Fibroblast of mammary gland (primary cell): ENCODE data around the gene OTUB1.

Source experiments
- DNase-seq: peaks from one replicate; pipeline ENCODE4 v3.0.0-alpha.2; 2010; ENCODE audit warnings: low read depth
- H3K4me3 ChIP-seq: 2 replicates; pipeline ENCODE4 v1.5.1; 2011; ENCODE audit warnings: low read depth, mild to moderate bottlenecking, low read length, moderate library complexity; ENCODE audit not compliant: control insufficient read depth
- TF ChIP-seq, protein P1 (sequence below): conservative IDR thresholded peaks from 2 replicates; pipeline ENCODE4 v1.5.1; 2011; ENCODE audit warnings: low read depth, low read length, inconsistent platforms; ENCODE audit not compliant: control insufficient read depth, insufficient read depth

Gene OTUB1

DNA sequence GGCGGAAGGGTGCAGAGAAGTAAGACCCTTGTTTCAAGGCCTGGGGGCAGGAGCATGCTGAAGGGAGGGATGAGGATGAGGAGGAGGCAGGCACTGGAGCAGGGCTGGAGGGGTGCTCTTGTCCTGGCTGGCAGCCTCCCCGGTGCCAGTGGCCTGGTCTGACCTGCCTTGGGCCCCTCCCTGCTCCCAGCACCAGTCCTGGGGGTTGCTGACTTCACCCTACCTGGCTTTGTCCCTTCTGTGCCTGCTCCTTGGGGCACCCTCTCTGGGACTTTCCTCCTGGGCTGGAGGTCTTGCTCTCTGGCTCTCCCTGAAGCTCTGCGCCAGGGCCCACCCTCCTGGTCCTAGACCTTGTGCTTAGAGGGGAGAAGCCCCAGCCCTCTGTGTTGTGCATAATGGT is 44.8 kb downstream of the OTUB1 start:
- TF ChIP-seq, protein P1, sequence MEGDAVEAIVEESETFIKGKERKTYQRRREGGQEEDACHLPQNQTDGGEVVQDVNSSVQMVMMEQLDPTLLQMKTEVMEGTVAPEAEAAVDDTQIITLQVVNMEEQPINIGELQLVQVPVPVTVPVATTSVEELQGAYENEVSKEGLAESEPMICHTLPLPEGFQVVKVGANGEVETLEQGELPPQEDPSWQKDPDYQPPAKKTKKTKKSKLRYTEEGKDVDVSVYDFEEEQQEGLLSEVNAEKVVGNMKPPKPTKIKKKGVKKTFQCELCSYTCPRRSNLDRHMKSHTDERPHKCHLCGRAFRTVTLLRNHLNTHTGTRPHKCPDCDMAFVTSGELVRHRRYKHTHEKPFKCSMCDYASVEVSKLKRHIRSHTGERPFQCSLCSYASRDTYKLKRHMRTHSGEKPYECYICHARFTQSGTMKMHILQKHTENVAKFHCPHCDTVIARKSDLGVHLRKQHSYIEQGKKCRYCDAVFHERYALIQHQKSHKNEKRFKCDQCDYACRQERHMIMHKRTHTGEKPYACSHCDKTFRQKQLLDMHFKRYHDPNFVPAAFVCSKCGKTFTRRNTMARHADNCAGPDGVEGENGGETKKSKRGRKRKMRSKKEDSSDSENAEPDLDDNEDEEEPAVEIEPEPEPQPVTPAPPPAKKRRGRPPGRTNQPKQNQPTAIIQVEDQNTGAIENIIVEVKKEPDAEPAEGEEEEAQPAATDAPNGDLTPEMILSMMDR = no peak
- DNase-seq = no peak
- no peak overlapping the region for H3K4me3 ChIP-seq

DNA sequence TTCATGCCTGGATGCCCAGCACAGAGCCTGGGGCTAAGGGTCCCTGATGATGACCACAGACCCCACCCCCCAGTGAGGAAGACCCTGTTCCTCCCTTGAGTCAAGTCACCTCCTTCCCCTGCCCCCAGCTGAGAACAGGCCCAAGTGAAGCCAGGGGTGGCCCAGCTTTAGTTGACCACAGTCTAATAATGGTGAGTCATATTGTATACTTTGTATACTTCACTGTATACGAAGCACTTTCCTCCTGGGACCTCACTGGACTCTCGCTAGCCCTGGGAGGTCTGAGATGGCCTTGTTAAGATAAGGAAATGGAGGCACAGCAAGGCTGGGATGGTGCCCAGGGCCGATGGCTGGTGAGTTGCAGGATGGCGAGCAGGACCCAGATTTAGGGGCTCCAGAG is 45.8 kb downstream of the OTUB1 start:
- TF ChIP-seq, protein P1 = no peak
- peak; percentile 32 for DNase-seq

DNA sequence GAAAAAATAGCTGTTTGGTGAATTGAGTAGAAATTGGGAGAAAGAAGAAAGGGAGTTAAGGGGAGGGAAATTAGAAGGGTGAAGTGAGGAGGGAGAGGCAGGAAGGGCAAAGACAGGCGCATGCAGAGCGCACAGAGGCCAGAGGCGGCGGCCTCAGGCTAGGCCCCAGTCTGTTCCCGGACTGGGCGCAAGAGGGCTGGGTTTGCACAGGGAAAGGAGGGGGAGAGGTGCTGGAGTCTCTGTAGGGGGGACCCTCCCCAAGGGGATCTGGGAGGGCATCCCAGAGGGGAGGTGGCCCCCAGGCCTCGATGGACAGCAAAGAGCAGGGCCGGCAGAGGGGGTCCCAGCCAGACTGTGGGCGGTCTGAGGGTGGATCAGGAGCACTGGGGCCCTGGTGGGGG is 48.2 kb downstream of the OTUB1 start:
- DNase-seq = no peak
- no peak overlapping the region for H3K4me3 ChIP-seq
- TF ChIP-seq, protein P1 = no peak

More for the DNA sequence above, 45.8 kb downstream of the OTUB1 start:
- no peak overlapping the region for H3K4me3 ChIP-seq

DNA sequence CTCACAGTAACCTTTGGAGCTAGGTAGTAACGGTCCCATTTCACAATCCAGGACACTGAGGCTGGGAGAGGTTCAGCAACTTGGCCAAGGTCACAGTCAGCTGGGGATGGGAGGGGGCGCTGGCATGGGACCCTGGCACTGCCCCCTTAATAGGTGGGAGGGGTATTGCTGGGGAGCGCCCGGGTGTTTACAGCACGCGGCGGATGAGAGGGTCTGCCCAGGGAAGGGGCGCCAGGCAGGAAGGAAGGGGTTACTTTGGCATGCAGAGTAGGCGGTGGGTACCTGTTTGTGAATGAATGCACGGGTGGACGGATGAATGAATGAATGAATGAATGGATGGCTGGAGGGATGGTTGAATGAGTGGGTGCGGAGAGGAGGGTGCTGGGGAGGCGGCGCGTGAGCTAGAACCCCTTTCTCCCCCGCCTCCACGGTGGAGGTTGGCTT is 48.9 kb downstream of the OTUB1 start:
- DNase-seq = no peak
- H3K4me3 ChIP-seq = no peak overlapping the region
- TF ChIP-seq, protein P1 = no peak

DNA sequence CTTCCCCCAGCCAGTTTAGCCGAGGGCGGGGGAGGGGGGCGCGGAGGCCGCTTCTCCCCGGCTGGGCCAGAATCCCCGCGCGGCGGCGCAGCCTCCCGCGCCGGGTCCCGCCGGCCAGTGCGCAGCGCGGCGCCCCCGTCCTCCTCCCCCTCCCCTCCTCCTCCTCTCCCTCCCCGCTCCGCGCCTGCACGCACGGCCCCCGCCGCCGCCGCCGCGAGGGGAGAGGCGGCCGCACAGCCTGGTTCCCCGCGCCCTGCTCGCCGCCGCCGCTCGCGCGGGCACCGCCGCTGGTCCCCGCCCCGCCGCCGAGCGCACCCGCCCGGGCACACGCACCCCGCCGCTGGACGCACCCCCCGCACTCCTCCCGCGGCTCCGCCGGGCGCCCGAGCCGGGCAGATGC is 49.3 kb downstream of the OTUB1 start, which contains the start of gene FLRT1:
TSS of gene FLRT1 (plus strand) at position 356 of the 400 bp plus-strand sequence. CDS start 80,337 bp downstream, outside the sequence.
- H3K4me3 ChIP-seq = no peak within 1 kb of the TSS
- no peak for DNase-seq
- TF ChIP-seq, protein P1 = no peak

DNA sequence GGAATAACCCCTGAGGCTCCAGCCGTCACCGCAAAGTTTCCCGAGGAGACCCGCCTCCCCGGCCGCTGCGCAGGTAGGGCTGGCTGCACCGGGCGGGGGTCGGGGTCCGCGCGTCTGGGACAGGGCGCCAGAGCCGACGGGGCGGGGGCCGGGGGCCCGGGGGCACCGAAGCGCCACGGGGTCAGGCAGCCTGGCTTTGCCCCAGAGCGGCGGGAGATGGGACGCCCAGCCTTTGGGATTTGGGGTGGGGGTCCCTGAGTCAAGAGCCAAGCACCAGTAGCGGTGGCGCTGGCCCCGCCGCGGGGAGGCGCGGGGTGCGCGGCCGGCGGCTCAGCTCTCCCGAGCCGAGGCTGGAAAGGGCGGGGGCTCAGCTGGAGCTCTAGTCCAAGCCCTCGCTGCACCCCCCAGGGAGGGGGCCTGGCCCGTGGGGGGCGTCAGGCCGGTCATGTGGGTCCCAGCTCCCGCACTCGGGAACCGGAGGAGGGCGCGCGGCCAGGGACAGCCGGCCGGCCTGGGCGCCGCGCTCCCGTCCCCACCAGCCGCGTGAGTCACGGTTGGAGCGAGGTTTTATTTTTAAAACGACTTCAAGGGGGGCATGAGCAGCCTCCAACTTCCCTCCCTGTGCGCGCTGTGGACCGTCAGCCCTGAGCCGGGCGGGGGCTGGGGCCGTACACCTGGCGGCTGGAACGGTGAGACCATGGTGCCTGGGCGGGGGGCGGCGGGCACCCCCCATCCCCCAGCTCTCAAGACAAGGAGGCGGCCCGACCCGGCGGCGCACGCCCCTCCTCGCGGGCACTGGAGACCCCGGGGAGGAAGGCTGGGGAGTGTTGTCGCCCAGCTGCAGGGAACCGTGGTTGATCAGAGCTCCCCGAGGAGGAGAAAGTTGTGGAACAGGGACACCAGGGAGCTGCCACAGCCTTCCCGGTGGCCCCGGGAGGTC is 50.1 kb downstream of the OTUB1 start:
- TF ChIP-seq, protein P1 = no peak
- no peak overlapping the region for H3K4me3 ChIP-seq
- peak; percentile 31 for DNase-seq
